ENCODE results near the gene UST.
"Not testable (repeated sequence)": the region's sequence is repeated elsewhere in the genome, so short reads cannot be mapped to it uniquely, and the experiment has no call there.

The UST gene

GRCh38 chr6:148974351-148974750 lies 227.5 kb downstream of the UST start:
- DNase-seq (ENCODE audit: low spot score): no peak

DNA sequence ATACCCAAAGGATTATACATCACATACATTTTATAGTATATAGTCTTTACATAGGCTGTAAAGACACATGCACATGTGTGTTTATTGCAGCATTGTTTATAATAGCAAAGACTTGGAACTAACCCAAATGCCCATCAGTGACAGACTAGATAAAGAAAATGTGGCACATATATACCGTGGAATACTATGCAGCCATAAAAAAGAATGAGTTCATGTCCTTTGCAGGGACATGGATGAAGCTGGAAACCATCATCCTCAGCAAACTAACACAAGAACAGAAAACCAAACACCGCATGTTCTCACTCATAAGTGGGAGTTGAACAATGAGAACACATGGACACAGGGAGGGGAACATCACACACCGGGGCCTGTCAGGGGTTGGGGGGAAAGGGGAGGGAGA lies 231.5 kb downstream of the UST start:
- DNase-seq (ENCODE audit: low spot score): not testable (repeated sequence)

DNA sequence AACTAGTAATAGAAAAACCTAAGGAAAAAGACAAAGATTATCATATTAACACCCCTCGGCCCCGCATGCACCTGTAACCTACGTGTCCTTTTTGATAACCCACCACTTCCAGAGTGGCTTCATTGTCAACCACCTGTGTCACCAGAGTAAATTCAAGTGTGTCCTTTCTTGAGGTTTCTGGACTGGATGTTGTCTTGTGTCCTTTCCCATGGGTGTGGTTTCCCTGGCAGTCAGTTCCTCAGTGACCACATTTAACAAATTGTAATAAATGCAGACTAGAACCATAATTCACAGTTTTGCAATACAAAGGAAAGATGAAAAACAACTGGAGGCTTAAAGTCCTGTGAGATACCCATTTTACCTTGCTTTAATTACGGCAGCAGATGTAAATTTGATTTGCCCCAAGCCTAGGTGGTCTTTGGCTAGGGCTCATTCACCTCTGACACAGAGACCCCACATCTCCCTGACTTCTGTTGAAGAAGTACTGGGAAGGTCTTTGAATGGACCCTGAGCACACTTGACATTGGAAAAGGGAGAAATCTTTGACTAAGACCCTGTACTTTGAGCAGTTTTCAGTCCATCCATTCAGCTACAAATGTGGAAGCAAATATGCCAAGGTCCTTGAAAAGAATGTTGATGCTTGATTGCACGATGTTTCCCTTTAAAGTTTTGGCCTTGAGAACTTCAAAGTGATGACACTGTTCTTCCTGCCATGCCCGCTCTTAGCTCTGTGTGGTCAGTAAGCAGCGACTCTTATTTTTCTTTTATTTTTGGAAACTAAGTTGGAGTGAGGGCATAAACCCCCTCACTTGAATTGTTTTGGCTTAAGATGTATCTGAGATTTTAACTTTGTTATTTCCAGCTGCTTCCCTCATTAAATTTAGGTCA lies 232.4 kb downstream of the UST start:
- DNase-seq (ENCODE audit: low spot score): no peak

GRCh38 chr6:148980234-148980633 lies 233.4 kb downstream of the UST start:
- no peak for DNase-seq (ENCODE audit: low spot score)

DNA sequence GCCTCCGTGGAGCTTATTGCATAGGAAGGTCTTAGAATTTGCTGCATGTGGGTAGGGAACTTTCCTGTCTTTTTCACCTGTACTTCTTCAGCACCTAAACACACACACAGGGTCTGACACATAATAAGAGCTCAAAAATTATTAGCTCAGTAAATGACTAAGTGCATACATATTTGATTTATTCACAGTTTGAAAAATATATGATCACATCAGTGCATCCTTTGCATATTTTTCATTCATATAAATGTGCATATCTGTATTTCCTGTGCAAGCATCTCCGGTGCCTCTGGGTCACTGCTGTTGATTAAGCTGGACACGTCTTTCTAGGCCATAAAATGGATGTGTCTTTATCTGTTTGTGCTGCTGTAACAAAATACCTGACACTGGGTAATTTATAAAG lies 234.7 kb downstream of the UST start:
- DNase-seq (ENCODE audit: low spot score): no peak

DNA sequence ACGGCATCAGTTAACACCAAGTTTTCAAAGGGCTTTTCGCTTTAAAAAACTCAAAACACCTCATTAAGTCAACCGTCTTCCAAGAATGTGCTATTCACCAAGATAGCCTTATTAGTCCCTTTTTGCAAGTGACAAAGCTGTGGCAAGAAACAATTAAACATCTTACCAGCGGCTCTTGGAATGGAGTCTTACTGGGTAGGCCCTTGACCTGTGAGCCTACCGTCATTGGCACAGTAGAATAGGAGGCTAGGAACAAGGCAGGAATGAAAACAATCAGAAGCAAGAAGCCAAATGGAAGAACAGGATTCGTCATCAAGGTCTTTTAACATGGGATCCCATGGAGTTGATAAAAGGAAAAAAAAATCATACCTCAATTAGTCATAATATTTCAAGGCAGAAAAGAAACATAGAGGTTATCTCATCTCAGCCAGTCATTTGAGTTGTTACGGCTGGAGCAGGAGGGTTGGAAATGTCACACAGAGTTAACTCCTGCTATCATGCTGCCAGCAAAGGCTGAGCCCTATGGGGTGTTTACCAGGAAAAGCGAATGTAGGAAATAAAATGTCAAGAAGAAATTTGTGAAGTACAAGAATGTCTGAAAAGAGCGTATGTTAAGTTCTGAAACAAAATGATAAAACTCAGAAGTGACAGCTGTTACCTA lies 236.4 kb downstream of the UST start:
- DNase-seq (ENCODE audit: low spot score): no peak

GRCh38 chr6:148983966-148984365 lies 237.1 kb downstream of the UST start:
- DNase-seq (ENCODE audit: low spot score): no peak

DNA sequence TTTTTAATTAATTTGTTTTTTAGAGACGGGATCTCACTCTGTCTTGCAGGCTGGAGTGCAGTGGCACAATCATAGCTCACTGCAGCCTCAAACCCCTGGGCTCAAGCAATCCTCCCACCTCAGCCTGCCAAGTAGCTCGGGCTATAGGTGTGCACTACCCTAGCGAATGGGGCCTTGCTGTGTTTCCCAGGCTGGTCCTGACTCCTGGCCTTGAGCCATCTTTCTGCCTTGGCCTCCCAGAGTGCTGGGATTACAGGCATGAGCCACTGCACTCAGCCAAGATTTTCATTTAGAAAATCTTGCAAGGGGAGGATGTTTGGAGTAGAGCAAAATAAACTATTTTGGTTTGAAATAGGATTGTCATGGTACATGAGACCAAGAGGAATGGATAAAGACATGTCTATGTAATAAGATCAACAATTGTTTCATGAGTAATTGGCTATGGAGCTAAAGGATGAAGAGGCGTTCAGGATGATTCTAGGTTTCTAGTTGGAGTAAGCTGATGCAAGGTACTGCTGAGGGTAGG lies 237.8 kb downstream of the UST start:
- no peak for DNase-seq (ENCODE audit: low spot score)

GRCh38 chr6:148985499-148985898 lies 238.7 kb downstream of the UST start:
- DNase-seq (ENCODE audit: low spot score): no peak

GRCh38 chr6:148986608-148987007 lies 239.8 kb downstream of the UST start:
- DNase-seq (ENCODE audit: low spot score): no peak

DNA sequence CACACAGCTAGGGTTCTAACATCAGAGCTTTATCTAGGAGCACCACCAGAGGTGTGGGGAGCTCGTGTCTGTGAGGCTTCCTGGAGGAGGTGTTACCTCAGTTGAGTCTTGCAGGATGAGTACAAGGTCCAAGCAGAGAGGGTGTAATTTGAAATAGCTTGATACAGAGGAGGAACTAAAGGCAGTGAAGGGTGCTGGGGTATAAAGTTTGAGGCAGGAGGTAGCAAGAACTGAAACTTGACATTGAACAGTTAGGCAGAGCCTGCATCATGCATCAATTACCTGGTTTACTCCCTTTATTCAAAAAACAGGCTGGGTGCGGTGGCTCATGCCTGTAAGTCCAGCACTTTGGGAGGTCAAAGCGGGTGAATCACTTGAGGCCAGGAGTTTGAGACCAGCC lies 241.2 kb downstream of the UST start:
- peak; percentile 51 for DNase-seq (ENCODE audit: low spot score)

DNA sequence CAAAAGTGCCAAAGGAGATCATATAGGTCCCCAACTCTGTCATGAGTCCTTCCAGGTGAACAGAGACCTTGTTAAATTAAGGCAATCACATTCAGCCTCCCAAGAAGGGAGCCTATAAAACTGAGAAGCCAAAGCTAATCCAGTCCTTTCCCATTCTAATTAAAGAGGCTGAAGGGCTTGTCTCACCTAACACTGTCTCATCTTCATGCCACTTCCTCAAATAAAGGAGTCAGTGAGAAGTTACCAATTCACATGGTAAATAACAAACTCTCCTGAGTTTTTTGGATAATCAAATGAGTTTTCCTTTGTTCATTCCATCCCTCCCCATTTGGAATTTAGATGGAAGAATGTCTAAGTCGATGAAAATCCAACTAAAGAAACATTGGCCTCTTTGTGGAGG lies 242.8 kb downstream of the UST start:
- DNase-seq (ENCODE audit: low spot score): no peak

- no peak for DNase-seq (ENCODE audit: low spot score)
These were observed 243.6 kb downstream of the UST start for GRCh38 chr6:148990403-148990802.

GRCh38 chr6:148996815-148997214 lies 250.0 kb downstream of the UST start:
- no peak for DNase-seq (ENCODE audit: low spot score)

GRCh38 chr6:148997865-148998264 lies 251.0 kb downstream of the UST start:
- no peak for DNase-seq (ENCODE audit: low spot score)

GRCh38 chr6:148998704-148999103 lies 251.9 kb downstream of the UST start:
- no peak for DNase-seq (ENCODE audit: low spot score)

DNA sequence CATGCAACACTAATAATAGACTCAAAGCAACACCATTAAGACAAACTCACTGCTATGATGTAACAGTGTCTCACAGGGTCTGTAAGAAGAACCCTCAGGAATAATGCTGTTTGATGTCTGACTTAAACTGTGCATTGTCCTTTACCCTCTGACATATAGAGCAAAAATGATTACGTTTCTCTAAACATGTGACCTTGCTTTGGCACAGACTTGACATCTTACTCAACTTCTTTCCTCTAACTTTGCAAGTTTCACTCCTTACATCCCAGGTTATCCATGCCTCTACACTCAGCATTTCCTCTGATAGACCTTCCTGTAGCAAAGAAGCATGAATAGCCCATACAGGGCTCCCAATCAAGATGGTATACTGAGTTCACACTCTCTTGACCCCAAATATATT lies 252.7 kb downstream of the UST start:
- no peak for DNase-seq (ENCODE audit: low spot score)

GRCh38 chr6:148999929-149000468 lies 253.2 kb downstream of the UST start:
- no peak for DNase-seq (ENCODE audit: low spot score)

DNA sequence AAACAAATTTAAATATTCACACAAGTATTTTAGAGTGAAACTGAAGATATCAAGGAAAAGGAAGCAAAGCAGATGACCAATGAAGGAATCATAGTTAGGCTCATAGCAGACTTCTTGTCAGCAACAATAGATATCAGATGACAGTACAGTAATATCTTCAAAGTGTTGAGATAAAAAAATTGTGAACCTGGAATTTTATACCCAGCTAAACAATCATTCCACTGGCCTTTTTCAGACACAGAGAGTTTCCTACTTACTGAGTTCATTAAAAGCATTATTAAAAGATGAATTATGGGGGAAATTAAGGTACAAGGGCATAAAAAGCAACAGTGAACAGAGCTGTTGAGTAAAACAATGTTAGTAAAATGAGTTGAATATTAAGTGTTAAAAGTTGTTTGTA lies 254.6 kb downstream of the UST start:
- DNase-seq (ENCODE audit: low spot score): no peak

DNA sequence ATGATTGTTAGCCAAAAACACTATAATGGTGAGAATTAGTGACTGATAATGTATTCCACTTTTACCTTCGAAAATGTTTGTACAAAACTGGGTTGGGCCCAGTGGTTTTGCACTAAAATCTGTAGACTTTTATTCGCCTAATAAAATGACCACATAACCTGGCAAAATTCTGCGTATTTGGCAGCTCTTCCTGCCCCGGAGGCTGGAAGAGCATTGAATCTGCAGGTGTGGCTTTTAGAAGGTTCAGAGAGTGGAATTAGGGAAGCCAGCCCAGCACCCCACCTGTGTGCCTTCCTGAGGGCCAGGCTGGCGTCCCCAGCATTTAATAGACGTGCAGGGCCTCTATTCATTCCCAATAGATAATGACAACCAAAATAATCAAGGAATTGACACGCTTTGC lies 256.7 kb downstream of the UST start:
- DNase-seq (ENCODE audit: low spot score): no peak

- no peak for DNase-seq (ENCODE audit: low spot score)
These were observed 257.8 kb downstream of the UST start for GRCh38 chr6:149004664-149005063.

DNA sequence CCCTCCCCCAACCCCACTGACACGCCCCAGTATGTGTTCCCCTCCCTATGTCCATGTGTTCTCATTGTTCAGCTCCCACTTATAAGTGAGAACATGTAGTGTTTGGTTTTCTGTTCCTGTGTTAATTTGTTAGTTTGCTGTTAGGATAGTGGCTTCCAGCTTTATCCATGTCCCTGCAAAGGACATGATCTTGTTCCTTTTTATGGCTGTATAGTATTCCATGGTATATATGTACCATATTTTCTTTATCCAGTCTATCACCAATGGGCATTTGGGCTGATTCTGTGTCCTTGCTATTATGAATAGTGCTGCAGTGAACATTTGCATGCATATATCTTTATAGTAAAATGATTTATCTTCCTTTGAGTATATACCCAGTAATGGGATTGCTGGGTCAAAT lies 259.4 kb downstream of the UST start:
- not testable (repeated sequence) for DNase-seq (ENCODE audit: low spot score)

DNA sequence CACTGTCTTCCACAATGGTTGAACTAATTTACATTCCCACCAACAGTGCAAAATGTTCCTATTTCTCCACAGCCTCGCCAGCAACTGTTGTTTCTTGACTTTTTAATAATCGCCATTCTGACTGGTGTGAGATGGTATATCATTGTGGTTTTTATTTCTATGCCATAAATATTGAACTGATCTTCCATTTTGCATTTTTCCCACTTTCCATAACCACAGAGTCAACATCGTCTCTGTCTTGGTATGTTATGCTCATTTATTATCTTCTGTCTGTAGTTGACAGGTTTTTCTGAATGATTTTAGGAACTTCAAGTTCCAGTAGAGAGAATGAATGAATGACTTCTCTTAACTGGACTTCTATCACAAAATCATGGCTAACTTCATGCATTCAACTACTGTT lies 259.8 kb downstream of the UST start:
- DNase-seq (ENCODE audit: low spot score): no peak

Measured in germinal center (tissue), 1 donor.